Measurements from ENCODE around the gene UGT3A1.

GRCh38 chr5:35926389-35927051 lies 64.7 kb downstream of the UGT3A1 start:
- TF ChIP-seq YY1 (IDR thresholded peaks at IDR 0.05; ENCODE audit: insufficient read depth, insufficient read length) = no peak
- no peak for TF ChIP-seq ZNF274 (IDR thresholded peaks at IDR 0.05; ENCODE audit: low read depth, low read length)
- no peak for TF ChIP-seq SUZ12 (IDR thresholded peaks at IDR 0.05; ENCODE audit: extremely low read depth, insufficient read depth, insufficient read length)

Data from NT2/D1 (cell line).